HG02623 (cell line): ENCODE results near the gene DEAF1.
"Not testable (repeated sequence)": the region's sequence is repeated elsewhere in the genome, so short reads cannot be mapped to it uniquely, and the experiment has no call there.

Source experiments
- ATAC-seq: cut with Tn5 transposase; IDR thresholded peaks from one replicate; pipeline ENCODE4 v1.9.1; 2021; ENCODE audit warnings: moderate library complexity; ENCODE audit not compliant: unreplicated experiment

Gene DEAF1

GRCh38 chr11:701741-702461 lies 6.9 kb upstream of the DEAF1 start:
- no peak for ATAC-seq

GRCh38 chr11:699753-700152 lies 4.7 kb upstream of the DEAF1 start:
- no peak for ATAC-seq

- ATAC-seq = no peak
Observed at GRCh38 chr11:699116-699508, 4.1 kb upstream of the DEAF1 start.

GRCh38 chr11:698493-699115 lies 3.6 kb upstream of the DEAF1 start:
- ATAC-seq = no peak

- no peak for ATAC-seq
Observed at GRCh38 chr11:697811-698311, 2.8 kb upstream of the DEAF1 start.

GRCh38 chr11:696955-697491 lies 2.0 kb upstream of the DEAF1 start:
- ATAC-seq = no peak

GRCh38 chr11:695538-696248 lies 671 bp upstream of the DEAF1 start, which contains the start of gene TMEM80:
Gene TMEM80, plus strand, starts transcription at chr11:695816. Its CDS starts 12 bp downstream, at chr11:695828.
- ATAC-seq = peak; percentile 63

- no peak for ATAC-seq
Observed at GRCh38 chr11:695288-695537, 191 bp upstream of the DEAF1 start.

- ATAC-seq = no peak
Observed at GRCh38 chr11:693887-694562, 997 bp downstream of the DEAF1 start.

- no peak for ATAC-seq
Observed at GRCh38 chr11:693415-693831, 1.6 kb downstream of the DEAF1 start.

GRCh38 chr11:692824-693414 lies 2.1 kb downstream of the DEAF1 start:
- ATAC-seq = no peak

- ATAC-seq = no peak
Observed at GRCh38 chr11:691710-692590, 3.1 kb downstream of the DEAF1 start.

- ATAC-seq = no peak
Observed at GRCh38 chr11:690738-691633, 4.0 kb downstream of the DEAF1 start.

- ATAC-seq = not testable (repeated sequence)
Observed at GRCh38 chr11:690244-690643, 4.8 kb downstream of the DEAF1 start.

- no peak for ATAC-seq
Observed at GRCh38 chr11:689625-690024, 5.4 kb downstream of the DEAF1 start.

- no peak for ATAC-seq
Observed at GRCh38 chr11:688681-689080, 6.3 kb downstream of the DEAF1 start.

GRCh38 chr11:687751-688150 lies 7.3 kb downstream of the DEAF1 start:
- ATAC-seq = no peak

- ATAC-seq = no peak
Observed at GRCh38 chr11:686451-687243, 8.4 kb downstream of the DEAF1 start.
